GM21619 (cell line): Measurements from ENCODE around the gene SMC3.
A peak's percentile ranks its signal among the peaks of the same experiment; 100 is the strongest.
"Not testable (repeated sequence)": the region's sequence is repeated elsewhere in the genome, so short reads cannot be mapped to it uniquely, and the experiment has no call there.

Source experiments
- ATAC-seq: cut with Tn5 transposase; IDR thresholded peaks from one replicate; pipeline ENCODE4 v1.9.1; 2021; ENCODE audit not compliant: unreplicated experiment

Gene SMC3

GRCh38 chr10:110576220-110576619 is 8.7 kb downstream of the SMC3 start:
- ATAC-seq = no peak

GRCh38 chr10:110577056-110577455 is 9.6 kb downstream of the SMC3 start:
- ATAC-seq = no peak

DNA sequence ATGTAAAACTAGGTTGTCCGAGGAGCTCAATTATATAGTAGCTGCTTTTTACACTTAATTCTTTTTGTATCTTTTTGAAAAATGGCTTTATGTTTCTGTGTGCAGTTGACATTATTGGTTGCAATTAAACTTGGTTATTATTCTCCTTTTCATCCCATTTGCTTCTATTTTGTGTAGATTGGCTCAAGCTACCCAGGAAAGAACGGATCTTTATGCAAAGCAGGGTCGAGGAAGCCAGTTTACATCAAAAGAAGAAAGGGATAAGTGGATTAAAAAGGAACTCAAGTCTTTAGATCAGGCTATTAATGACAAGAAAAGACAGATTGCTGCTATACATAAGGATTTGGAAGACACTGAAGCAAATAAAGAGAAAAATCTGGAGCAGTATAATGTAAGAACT is 16.5 kb downstream of the SMC3 start:
- ATAC-seq = no peak

DNA sequence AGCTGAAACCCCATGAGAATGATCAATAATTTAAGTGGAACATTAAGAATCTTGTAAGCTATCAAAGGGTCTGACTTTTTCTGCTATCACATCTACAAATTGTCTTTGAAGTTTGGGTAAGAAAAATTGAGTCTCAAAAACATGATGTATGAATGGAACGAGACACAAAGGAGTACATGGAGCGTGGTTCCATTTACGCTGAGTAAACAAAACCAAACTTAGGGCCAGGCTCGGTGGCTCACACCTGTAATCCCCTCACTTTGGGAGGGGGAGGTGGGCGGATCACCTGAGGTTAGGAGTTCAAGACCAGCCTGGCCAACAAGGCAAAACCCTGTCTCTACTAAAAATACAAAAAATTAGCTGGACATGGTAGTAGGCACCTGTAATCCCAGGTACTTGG is 24.3 kb downstream of the SMC3 start:
- no peak for ATAC-seq

DNA sequence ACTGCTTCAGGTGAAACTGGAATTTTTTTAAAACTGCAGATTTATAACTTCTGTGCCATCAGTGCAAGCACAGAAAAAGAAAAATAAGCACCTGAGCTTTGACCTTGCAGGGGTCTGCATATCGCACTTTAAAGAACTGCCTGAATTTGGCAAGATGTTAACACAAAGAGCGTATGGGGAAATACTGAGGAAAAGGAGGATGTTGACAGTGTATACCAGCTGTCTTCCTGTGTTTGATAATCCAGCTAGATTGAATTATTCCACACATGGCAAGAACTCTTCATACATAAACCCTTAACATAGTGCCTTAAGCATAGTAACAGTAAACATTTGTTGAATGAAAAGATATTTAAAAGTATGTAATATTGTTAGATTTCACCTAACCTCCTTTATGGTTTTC is 30.0 kb downstream of the SMC3 start:
- no peak for ATAC-seq

DNA sequence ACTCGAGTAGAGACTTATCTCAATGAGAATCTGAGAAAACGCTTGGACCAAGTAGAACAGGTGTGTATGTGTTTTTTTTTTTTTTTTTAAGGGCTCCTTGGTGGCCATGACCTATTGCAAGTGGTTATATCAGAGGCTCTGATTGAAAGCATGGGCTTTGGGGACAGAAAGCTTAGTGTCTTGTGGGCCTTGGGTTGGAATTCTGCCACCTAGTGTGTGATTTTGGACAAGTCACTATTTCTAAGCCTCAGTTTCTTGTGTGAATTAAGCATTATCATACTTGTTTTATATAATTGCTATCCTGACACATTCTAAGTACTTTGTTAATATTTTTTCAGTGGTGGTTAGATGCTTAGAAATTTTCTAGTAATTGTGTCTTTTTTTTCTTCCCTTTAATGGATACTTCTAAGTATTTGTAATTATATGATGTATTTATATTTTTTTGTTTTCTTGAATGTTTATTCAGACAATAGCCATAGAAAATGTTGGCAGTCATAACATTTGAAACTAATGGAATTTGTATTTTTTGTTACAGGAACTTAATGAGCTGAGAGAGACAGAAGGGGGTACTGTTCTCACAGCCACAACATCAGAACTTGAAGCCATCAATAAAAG is 33.1 kb downstream of the SMC3 start:
- ATAC-seq = peak; percentile 62

DNA sequence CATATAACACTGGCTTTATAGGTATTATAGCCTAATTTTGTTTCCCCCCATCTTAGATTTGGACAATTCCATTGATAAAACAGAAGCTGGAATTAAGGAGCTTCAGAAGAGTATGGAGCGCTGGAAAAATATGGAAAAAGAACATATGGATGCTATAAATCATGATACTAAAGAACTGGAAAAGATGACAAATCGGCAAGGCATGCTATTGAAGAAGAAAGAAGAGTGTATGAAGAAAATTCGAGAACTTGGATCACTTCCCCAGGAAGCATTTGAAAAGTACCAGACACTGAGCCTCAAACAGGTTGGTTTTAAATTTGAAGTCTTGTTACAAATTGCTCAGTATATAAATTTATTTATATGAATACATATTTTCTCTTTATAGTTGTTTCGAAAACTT is 34.1 kb downstream of the SMC3 start:
- no peak for ATAC-seq

- ATAC-seq = no peak
Observed at GRCh38 chr10:110608087-110608486, 40.6 kb downstream of the SMC3 start.

DNA sequence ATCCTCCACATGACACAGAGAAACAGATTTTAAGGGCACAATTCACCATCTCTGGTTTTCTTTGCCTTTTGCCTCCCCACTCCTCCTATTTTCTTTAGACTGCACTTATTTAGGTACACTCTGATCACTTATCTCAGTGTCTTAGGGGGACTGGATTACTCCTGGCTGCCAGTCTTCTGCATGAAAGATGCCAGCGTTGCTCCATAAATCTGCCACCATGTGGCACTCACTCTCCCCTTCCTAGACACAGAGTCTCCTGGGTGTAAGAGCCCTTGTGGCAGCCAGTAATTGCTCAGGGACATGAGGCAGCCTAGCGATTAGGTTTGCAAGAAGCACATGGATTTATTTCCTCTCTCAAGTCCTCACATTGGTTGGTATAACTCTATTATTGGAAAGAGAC is 42.1 kb downstream of the SMC3 start:
- no peak for ATAC-seq

GRCh38 chr10:110610308-110610774 is 42.8 kb downstream of the SMC3 start:
- ATAC-seq = peak; percentile 46

DNA sequence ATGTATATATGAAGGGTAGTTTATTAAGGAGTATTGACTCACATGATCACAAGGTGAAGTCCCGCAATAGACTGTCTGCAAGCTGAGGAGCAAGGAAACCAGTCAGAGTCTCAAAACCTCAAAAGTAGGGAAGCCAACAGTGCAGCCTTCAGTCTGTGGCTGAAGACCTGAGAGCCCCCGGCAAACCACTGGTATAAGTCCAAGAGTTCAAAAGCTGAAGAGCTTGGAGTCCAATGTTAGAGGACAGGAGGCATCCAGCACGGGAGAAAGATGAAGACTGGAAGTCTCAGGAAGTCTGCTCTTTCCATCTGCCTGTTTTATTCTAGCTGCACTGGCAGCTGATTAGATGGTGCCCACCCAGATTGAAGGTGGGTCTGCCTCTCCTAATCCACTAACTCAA is 43.3 kb downstream of the SMC3 start:
- ATAC-seq = not testable (repeated sequence)

- no peak for ATAC-seq
Observed at GRCh38 chr10:110612087-110612486, 44.6 kb downstream of the SMC3 start.

- ATAC-seq = no peak
Observed at GRCh38 chr10:110612629-110613028, 45.1 kb downstream of the SMC3 start.

DNA sequence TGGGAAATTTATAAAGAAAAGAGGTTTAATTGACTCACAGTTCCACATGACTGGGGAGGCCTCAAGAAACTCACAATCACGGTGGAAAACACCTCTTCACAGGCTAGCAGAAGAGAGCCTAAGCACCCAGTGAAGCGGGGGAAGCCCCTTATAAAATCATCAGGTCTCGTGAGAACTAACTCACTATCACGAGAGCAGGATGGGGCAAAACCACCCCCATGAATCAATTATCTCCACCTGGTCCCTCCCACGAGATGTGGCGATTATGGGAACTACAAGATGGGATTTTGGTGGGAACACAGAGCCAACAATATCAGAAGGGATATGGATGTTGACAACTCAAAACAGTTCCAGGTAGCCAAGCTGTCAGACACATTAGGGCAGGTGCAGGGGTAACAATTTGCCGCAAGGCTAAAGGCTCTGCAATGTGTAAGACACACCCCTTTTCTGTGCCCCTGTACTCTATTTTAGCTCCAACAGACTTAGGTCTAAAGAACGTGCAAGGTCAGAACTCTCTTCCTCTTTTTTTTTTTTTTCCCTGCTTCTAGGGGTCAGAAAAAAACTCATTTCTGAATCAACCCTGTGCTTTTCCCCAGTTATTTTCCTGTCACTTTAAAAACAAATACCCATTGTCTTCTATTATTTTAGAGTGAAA is 46.0 kb downstream of the SMC3 start:
- no peak for ATAC-seq

GRCh38 chr10:110613996-110614495 is 46.6 kb downstream of the SMC3 start:
- no peak for ATAC-seq

GRCh38 chr10:110615057-110615747 is 47.7 kb downstream of the SMC3 start:
- no peak for ATAC-seq

DNA sequence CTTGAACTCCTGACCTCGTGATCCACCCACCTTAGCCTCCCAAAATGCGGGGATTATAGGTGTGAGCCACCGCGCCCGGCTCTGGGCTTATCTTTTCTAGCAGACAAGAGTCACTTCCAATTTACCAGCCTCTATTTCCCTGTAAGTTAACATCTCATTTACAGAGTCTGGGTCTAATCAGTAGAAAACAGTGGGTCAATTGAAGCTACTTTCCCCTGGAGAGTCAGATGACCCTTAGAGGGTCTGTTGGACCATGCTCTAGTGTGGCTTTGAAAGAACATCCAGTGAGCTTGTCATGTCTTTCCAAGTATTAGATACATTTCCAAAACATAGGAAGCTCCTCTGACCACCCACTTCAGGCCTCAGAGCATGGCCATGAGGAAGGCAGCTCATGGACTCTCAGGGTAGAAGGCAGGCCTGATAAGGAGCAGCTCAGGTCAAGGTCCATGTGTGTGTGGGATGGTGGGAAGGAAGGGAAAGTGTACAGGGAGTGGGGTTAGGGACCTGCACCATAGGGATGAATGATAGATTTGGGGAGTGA is 49.1 kb downstream of the SMC3 start:
- no peak for ATAC-seq

GRCh38 chr10:110617425-110618229 is 50.1 kb downstream of the SMC3 start:
- no peak for ATAC-seq

DNA sequence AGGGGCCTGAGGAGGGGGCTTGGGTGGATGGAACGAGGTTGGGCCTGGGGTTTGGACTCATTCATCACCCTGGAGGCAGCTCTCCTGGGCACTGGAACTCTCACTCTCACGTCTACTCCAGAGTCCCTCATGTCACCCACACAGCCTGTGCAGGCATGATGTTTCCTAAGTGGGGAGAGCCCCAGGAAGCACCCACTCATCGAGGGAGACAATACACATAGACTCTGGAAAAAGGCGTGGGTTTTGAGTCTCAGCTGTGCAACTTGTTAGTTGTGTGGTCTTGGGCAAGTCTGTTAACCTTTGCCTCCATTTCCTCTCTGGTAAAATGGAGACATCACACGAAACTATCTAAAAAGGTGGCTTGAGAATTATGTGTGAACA is 50.7 kb downstream of the SMC3 start:
- ATAC-seq = no peak

DNA sequence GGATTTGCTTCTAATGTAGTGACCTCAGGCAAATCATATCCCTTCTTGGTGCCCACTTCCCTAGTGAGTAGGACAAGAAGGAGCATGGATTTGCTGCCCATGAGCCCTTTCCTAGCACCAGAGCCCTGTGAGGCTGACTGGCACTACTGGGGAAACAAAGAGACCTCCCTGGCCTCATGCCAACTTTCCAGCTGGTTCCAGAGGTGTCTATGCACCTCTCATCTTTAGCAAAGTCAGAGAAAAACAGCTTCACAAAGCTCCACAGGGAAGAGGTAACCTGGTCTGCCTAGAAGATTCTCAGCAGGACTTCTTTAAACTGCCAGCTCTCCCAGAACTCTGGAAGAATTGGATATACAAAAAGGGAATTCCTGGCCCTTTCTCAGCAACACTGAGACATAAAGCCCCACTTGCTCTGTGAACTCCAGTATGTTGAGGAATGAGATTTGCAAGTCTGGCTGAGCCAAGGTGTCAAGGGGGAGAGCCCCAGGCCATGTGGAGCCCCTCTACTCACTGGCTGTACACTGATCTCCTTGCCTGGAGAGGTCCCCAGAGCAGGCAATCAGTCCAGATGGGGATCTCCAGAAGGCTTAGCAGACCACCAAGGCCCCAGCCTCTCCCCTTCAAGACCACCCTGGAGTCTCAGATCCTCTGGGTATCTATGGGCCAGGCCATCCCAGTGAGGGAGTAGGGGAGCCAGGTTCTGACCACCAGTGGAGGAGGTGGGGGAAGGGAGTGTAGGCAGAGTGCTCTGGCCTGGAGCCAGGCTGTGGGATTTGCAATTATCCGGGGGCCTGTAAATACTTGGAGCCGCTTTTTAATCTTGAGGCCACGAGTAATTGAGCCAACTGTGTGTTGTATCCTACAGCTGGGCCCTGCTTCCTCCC is 52.3 kb downstream of the SMC3 start:
- no peak for ATAC-seq
